HepG2 (cell line): ENCODE data around the gene DGCR8.

Experiments
- JUN ChIP-seq: sonication (generic); formaldehyde crosslinking; IDR thresholded peaks from 2 replicates; pipeline ENCODE4 v1.4.0; 2020; ENCODE audit warnings: mild to moderate bottlenecking, missing genetic modification reagents
- PPARG ChIP-seq: conservative IDR thresholded peaks from 2 replicates; pipeline ENCODE4 v1.6.1; 2016; ENCODE audit warnings: missing biosample characterization, missing genetic modification reagents
- WIZ ChIP-seq: sonication (generic); formaldehyde crosslinking; IDR thresholded peaks from 2 replicates; pipeline ENCODE4 v1.5.1; 2020; ENCODE audit warnings: mild to moderate bottlenecking, missing genetic modification reagents
- ZNF780A ChIP-seq: sonication (generic); formaldehyde crosslinking; IDR thresholded peaks from 2 replicates; pipeline ENCODE4 v1.8.0; 2022; ENCODE audit warnings: mild to moderate bottlenecking, missing genetic modification reagents, moderate library complexity

DNA sequence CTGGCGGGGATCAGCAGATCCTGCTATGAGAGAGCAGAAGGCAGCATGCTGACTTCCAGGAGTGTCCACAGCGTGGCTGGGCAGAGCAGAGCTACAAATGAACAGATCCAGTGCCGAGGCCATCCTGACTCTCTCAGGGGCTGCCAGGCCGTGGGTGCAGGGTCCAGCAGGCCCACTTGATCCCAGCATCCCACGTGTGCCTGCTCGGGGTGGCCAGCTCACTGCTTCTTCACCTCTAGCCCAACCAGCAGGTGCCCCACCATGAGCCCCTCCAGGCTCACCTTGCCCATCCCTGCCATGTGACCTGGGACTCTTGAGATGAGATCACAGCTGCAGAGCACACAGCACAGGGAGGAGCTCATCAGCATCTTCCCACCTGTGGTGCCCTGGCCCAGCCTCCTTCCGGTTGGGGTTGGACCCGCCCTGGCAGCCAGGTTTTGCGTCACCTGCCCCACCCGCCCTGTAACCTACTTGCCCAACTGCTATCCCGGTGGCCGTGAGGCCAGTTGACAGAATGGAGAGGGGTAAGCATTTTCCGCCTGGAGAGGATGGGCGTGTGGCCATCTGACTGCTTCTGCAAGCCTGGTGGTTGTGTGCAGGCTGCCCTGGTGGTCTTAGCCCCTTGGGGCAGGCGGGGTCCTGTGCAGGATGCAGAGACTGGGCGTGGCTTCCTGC is 48.2 kb upstream of the DGCR8 start:
- TF ChIP-seq JUN: no peak
- TF ChIP-seq WIZ: no peak
- TF ChIP-seq ZNF780A: no peak
- TF ChIP-seq PPARG (CRISPR knock-in tag): no peak
